K562 (cell line): ENCODE measurements around the gene ATP4B. TPM values are rescaled to one million over a fixed set of nuclear protein-coding genes. Genes with fewer than 3 reads are reported as not detected.

Experiments used
- ATAC-seq: fragments of 200-7000 bp; cut with Tn5 transposase; 3 replicates; pipeline ENCODE4 v1.9.1; 2020; ENCODE audit warnings: moderate library complexity
- BruUV-seq: library from RNA; stranded (reverse); fragments of 400-500 nt; replicated peaks from 2 replicates; lab custom pipeline; 2021; lab: Mats Ljungman, UMichigan
- CTCF ChIA-PET: fragments of 300-600 bp; formaldehyde crosslinking; extraction: SDS; loops from one replicate; lab custom pipeline; 2021; ENCODE audit warnings: low intra/inter-chr PET ratio; lab: Yijun Ruan, JAX
- POLR2A ChIA-PET: fragments of 300-600, 350-650 bp; sonication (Branson Sonifier 250); formaldehyde crosslinking; extraction: SDS; loops from one replicate; lab custom pipeline; 2021; ENCODE audit warnings: antibody characterized with exemption, inconsistent platforms; lab: Yijun Ruan, JAX
- DNase-seq, 4 experiments: peaks; one replicate each; pipeline versions ENCODE4 v3.0.0 to v3.0.0-alpha.2; 2011 to 2018; ENCODE audit warnings: low spot score in 3 of 4, mixed read lengths in 3 of 4; ENCODE audit errors: extremely low read depth in 1 of 4
- FAIRE-seq: peaks from 2 replicates; lab custom pipeline; 2011; peaks lifted over from hg19 to GRCh38; lab: Jason Lieb, UNC
- H2AFZ ChIP-seq: 2 replicates; pipeline ENCODE4 v1.6.0; 2011; ENCODE audit warnings: low read depth, low read length, control low read depth, inconsistent platforms
- H3K27ac ChIP-seq: fragments of 200-600 bp; 3 replicates; pipeline ENCODE4 v1.8.0; 2011; ENCODE audit warnings: low read depth, mild to moderate bottlenecking, control low read depth, inconsistent platforms, low read length, moderate library complexity, mixed read lengths; ENCODE audit errors: extremely low read depth
- H3K27me3 ChIP-seq, 2 experiments: fragments of 300-600 bp in 1 of 2; 2 replicates in 1 of 2; 3 replicates in 1 of 2; pipeline versions ENCODE4 v1.6.0 to v1.8.0; 2011; ENCODE audit warnings: inconsistent platforms in 2 of 2, low read length in 2 of 2, mild to moderate bottlenecking in 1 of 2, mixed read lengths in 1 of 2, moderate library complexity in 1 of 2; ENCODE audit not compliant: control insufficient read depth in 2 of 2, insufficient read depth in 2 of 2
- H3K36me3 ChIP-seq: fragments of 300-600 bp; 3 replicates; pipeline ENCODE4 v1.8.0; 2011; ENCODE audit warnings: mild to moderate bottlenecking, low read length, inconsistent platforms; ENCODE audit not compliant: control insufficient read depth, insufficient read depth
- H3K4me1 ChIP-seq, 2 experiments: fragments of 200-600 bp in 1 of 2; replicated peaks in 1 of 2; 2 replicates in 1 of 2; 3 replicates in 1 of 2; pipeline versions ENCODE4 v1.5.1 to v1.8.0; 2011; ENCODE audit warnings: inconsistent platforms in 2 of 2, low read length in 2 of 2, mild to moderate bottlenecking in 1 of 2, mixed read lengths in 1 of 2, moderate library complexity in 1 of 2; ENCODE audit not compliant: control insufficient read depth in 2 of 2, insufficient read depth in 2 of 2
- H3K4me2 ChIP-seq: 2 replicates; pipeline ENCODE4 v1.6.1; 2011; ENCODE audit warnings: low read length, control low read depth, inconsistent platforms, mixed read lengths; ENCODE audit not compliant: insufficient read depth
- H3K4me3 ChIP-seq: fragments of 200-600 bp; sonication (generic), shearing (Covaris generic); 2 replicates; pipeline ENCODE4 v1.5.1; 2016; ENCODE audit warnings: control low read depth, inconsistent platforms
- H3K79me2 ChIP-seq: fragments of 200-600 bp; 3 replicates; pipeline ENCODE4 v1.8.0; 2011; ENCODE audit warnings: low read length, inconsistent platforms; ENCODE audit not compliant: control insufficient read depth, insufficient read depth
- H3K9ac ChIP-seq, 2 experiments: 2 replicates each; pipeline versions ENCODE4 v1.6.0 to v1.6.1; 2011; ENCODE audit warnings: low read depth in 2 of 2, low read length in 2 of 2, control low read depth in 1 of 2, inconsistent platforms in 1 of 2, mild to moderate bottlenecking in 1 of 2, mixed read lengths in 1 of 2; ENCODE audit not compliant: insufficient read depth in 1 of 2
- H3K9me1 ChIP-seq: one replicate; pipeline ENCODE4 v1.6.0; 2011; ENCODE audit warnings: inconsistent platforms, mild to moderate bottlenecking, low read length, moderate library complexity; ENCODE audit not compliant: control insufficient read depth, insufficient read depth
- H3K9me3 ChIP-seq: replicated peaks from 2 replicates; pipeline ENCODE4 v1.5.1; 2011; ENCODE audit warnings: low read depth, low read length, inconsistent platforms; ENCODE audit not compliant: control insufficient read depth, insufficient read depth
- H4K20me1 ChIP-seq: replicated peaks from 2 replicates; pipeline ENCODE4 v1.6.1; 2011; ENCODE audit warnings: low read length, inconsistent platforms, mixed read lengths; ENCODE audit not compliant: control insufficient read depth, insufficient read depth
- ZNF184 ChIP-seq: sonication (generic); formaldehyde crosslinking; IDR thresholded peaks from 2 replicates; pipeline ENCODE4 v1.5.0; 2020; ENCODE audit warnings: missing genetic modification reagents
- WGBS: fragments of 100-300 bp; shearing (Covaris generic); methylation state at CpG from one replicate; pipeline ENCODE4 v1.1.6; 2016; ENCODE audit warnings: low coverage, mixed read lengths; ENCODE audit not compliant: insufficient coverage; ENCODE audit errors: missing lambda C conversion rate; 5-methylcytosine and 5-hydroxymethylcytosine counted together
- in situ Hi-C: fragments of 300-500 bp; cut with MboI; formaldehyde crosslinking; loops from 4 replicates; pipeline ENCODE4 v1.15.0; 2018; ENCODE audit warnings: inconsistent platforms, mixed read lengths
- intact Hi-C: fragments of 100-400 bp; cut with micrococcal nuclease; formaldehyde crosslinking; loops from 2 replicates; pipeline ENCODE4 v1.14.2; 2022
- polyA plus RNA-seq, 8 experiments: library from polyadenylated mRNA; depleted of rRNA in 4 of 8; stranded (reverse) in 5 of 8; unstranded in 3 of 8; fragments of >200 nt; fragmentation: Nextera tagmentation in 2 of 8; fragmentation: Illumina TruSeq in 1 of 8; extraction: Ambion mirVana in 2 of 8; extraction: Trizol in 1 of 8; gene quantifications; 2 replicates each; pipeline versions ENCODE4 v1.2.1 to v1.2.3, GENCODE V29; 2011 to 2014; ENCODE audit warnings: inconsistent platforms in 1 of 8, missing spikeins in 1 of 8
- total RNA-seq, 7 experiments: library from RNA; depleted of rRNA in 6 of 7; stranded (reverse); fragments of >200 nt in 6 of 7; fragmentation: Illumina TruSeq in 2 of 7; extraction: Trizol in 2 of 7; gene quantifications; 2 replicates each; pipeline versions ENCODE4 v1.2.1 to v1.2.3, GENCODE V29; 2011 to 2021; ENCODE audit warnings: low replicate concordance in 1 of 7
- TF ChIP-seq, protein P1 (sequence below): fragments of 150-350 bp; conservative IDR thresholded peaks from 2 replicates; pipeline ENCODE4 v1.6.1; 2014; ENCODE audit warnings: low read length

The ATP4B gene
- total and polyA plus RNA-seq, 9 of the 15 experiments (the other 6 are each of a cell fraction or from before 2014, with no cell fraction given): not detected

- in situ Hi-C loops: no loop called here
- no peak overlapping the region for H3K4me3 ChIP-seq
- ATAC-seq: no peak
- ChIA-PET POLR2A (no interaction called here), CTCF (no interaction called here)
- H3K79me2 ChIP-seq: no peaks in the 10 kb centered on the region
- no peak overlapping the region for H3K27ac ChIP-seq
- peaks cover 5% of the 10 kb centered on the region for H3K9me3 ChIP-seq
- no peaks in the 10 kb centered on the region for H3K4me1 ChIP-seq
- H3K36me3 ChIP-seq: peaks cover 13% of the 10 kb centered on the region; the same call in 2 of the 3 replicates
- H4K20me1 ChIP-seq: no peaks in the 10 kb centered on the region
- DNase-seq: no peak
- no TSS peak for BruUV-seq
- H3K27me3 ChIP-seq: 0 out of 5 replicates have a peak, but pooled peaks cover 0 to 1% of the 10 kb centered on the region in 2 experiments
- no peaks in the 10 kb centered on the region for H3K9me1 ChIP-seq
- intact Hi-C loops: no loop called here
- 96% methylated on average over 9 of the region's 9 CpGs for WGBS
- FAIRE-seq: no peak
- H3K4me2 ChIP-seq: no peak overlapping the region
- no peak overlapping the region for H2AFZ ChIP-seq
- H3K9ac ChIP-seq: no peak overlapping the region
- no peak for TF ChIP-seq ZNF184 (CRISPR knock-in tag)
These were observed 12.7 kb downstream of the ATP4B start for GRCh38 chr13:113645329-113645728.

- CTCF ChIA-PET: no interaction called here
- Histone ChIP-seq H3K4me2 (no peak overlapping the region), H3K4me3 (no peak overlapping the region), H3K9me1 (no peaks in the 10 kb centered on the region), H2AFZ (no peak overlapping the region), H3K79me2 (no peaks in the 10 kb centered on the region), H4K20me1 (no peaks in the 10 kb centered on the region), H3K27me3 (no peaks in the 10 kb centered on the region), H3K27ac (no peak overlapping the region), H3K9ac (no peak overlapping the region), H3K36me3 (peaks cover 18% of the 10 kb centered on the region; the same call in 2 of the 3 replicates), H3K4me1 (no peaks in the 10 kb centered on the region), H3K9me3 (peaks cover 5% of the 10 kb centered on the region)
- FAIRE-seq: no peak
- no TSS peak for BruUV-seq
- WGBS: 92% methylated on average over 1 of the region's 1 CpG
- intact Hi-C loops (no loop called here), in situ Hi-C loops (no loop called here)
- ATAC-seq: no peak
- POLR2A ChIA-PET: no interaction called here
- no peak for DNase-seq
- TF ChIP-seq, protein P1, sequence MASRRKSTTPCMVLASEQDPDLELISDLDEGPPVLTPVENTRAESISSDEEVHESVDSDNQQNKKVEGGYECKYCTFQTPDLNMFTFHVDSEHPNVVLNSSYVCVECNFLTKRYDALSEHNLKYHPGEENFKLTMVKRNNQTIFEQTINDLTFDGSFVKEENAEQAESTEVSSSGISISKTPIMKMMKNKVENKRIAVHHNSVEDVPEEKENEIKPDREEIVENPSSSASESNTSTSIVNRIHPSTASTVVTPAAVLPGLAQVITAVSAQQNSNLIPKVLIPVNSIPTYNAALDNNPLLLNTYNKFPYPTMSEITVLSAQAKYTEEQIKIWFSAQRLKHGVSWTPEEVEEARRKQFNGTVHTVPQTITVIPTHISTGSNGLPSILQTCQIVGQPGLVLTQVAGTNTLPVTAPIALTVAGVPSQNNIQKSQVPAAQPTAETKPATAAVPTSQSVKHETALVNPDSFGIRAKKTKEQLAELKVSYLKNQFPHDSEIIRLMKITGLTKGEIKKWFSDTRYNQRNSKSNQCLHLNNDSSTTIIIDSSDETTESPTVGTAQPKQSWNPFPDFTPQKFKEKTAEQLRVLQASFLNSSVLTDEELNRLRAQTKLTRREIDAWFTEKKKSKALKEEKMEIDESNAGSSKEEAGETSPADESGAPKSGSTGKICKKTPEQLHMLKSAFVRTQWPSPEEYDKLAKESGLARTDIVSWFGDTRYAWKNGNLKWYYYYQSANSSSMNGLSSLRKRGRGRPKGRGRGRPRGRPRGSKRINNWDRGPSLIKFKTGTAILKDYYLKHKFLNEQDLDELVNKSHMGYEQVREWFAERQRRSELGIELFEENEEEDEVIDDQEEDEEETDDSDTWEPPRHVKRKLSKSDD: no peak
These were observed 13.2 kb downstream of the ATP4B start for GRCh38 chr13:113644800-113645199.
